Astrocyte (in vitro differentiated cells and primary cell): ENCODE measurements around the gene LRRN1. TPM values are rescaled to one million over a fixed set of nuclear protein-coding genes. Genes with fewer than 3 reads are reported as not detected.

Source experiments
- DNase-seq: peaks from one replicate; pipeline ENCODE4 v3.0.0-alpha.2; 2010; ENCODE audit warnings: low read depth
- FAIRE-seq: peaks from 2 replicates; lab custom pipeline; 2011; peaks lifted over from hg19 to GRCh38; lab: Jason Lieb, UNC
- H2AFZ ChIP-seq: 2 replicates; pipeline ENCODE4 v1.6.0; 2012; ENCODE audit warnings: low read depth, low read length, inconsistent platforms
- H3K27ac ChIP-seq: 2 replicates; pipeline ENCODE4 v1.5.1; 2011; ENCODE audit warnings: low read depth, low read length, inconsistent platforms
- H3K27me3 ChIP-seq: 2 replicates; pipeline ENCODE4 v1.6.0; 2011; ENCODE audit warnings: low read length, inconsistent platforms; ENCODE audit not compliant: insufficient read depth
- H3K36me3 ChIP-seq: 2 replicates; pipeline ENCODE4 v1.5.1; 2011; ENCODE audit warnings: low read length, inconsistent platforms; ENCODE audit not compliant: insufficient read depth
- H3K4me1 ChIP-seq: 2 replicates; pipeline ENCODE4 v1.5.1; 2011; ENCODE audit warnings: low read length, inconsistent platforms; ENCODE audit not compliant: insufficient read depth
- H3K4me2 ChIP-seq: 2 replicates; pipeline ENCODE4 v1.6.0; 2012; ENCODE audit warnings: low read length, inconsistent platforms
- H3K4me3 ChIP-seq: 2 replicates; pipeline ENCODE4 v1.5.1; 2011; ENCODE audit warnings: low read depth, mild to moderate bottlenecking, low read length, inconsistent platforms; ENCODE audit not compliant: insufficient read depth
- H3K79me2 ChIP-seq: 2 replicates; pipeline ENCODE4 v1.6.0; 2012; ENCODE audit warnings: mild to moderate bottlenecking, low read length, inconsistent platforms; ENCODE audit not compliant: insufficient read depth
- H3K9ac ChIP-seq: 2 replicates; pipeline ENCODE4 v1.6.0; 2012; ENCODE audit warnings: mild to moderate bottlenecking, low read length, inconsistent platforms
- H3K9me3 ChIP-seq: 2 replicates; pipeline ENCODE4 v1.5.1; 2012; ENCODE audit warnings: low read depth, mild to moderate bottlenecking, low read length, inconsistent platforms; ENCODE audit not compliant: insufficient read depth
- H4K20me1 ChIP-seq: 2 replicates; pipeline ENCODE4 v1.6.0; 2012; ENCODE audit warnings: low read length, inconsistent platforms; ENCODE audit not compliant: insufficient read depth
- H3K27ac Mint-ChIP-seq: one replicate; pipeline ENCODE4 v1.8.0; 2021; ENCODE audit warnings: mild to moderate bottlenecking, mixed read lengths; ENCODE audit not compliant: unreplicated experiment
- H3K27me3 Mint-ChIP-seq: one replicate; pipeline ENCODE4 v1.8.0; 2021; ENCODE audit warnings: low read depth, mixed read lengths; ENCODE audit not compliant: unreplicated experiment
- H3K36me3 Mint-ChIP-seq: one replicate; pipeline ENCODE4 v1.8.0; 2021; ENCODE audit warnings: low read depth, mixed read lengths; ENCODE audit not compliant: unreplicated experiment
- H3K4me1 Mint-ChIP-seq: one replicate; pipeline ENCODE4 v1.8.0; 2021; ENCODE audit warnings: low read depth, mixed read lengths; ENCODE audit not compliant: unreplicated experiment
- H3K4me3 Mint-ChIP-seq: one replicate; pipeline ENCODE4 v1.8.0; 2021; ENCODE audit warnings: mild to moderate bottlenecking, moderate library complexity, mixed read lengths; ENCODE audit not compliant: unreplicated experiment
- H3K9me3 Mint-ChIP-seq: one replicate; pipeline ENCODE4 v1.8.0; 2021; ENCODE audit warnings: mild to moderate bottlenecking, mixed read lengths; ENCODE audit not compliant: unreplicated experiment
- EZH2 ChIP-seq: IDR thresholded peaks from 2 replicates; pipeline ENCODE4 v1.6.1; 2012; ENCODE audit warnings: mild to moderate bottlenecking, low read length, inconsistent platforms; ENCODE audit not compliant: insufficient read depth
- total RNA-seq: library from RNA; stranded (reverse); gene quantifications from 2 replicates; pipeline ENCODE4 v1.2.1, GENCODE V29; 2021
- TF ChIP-seq, protein P1 (sequence below): IDR thresholded peaks from 2 replicates; pipeline ENCODE4 v1.5.1; 2011; ENCODE audit warnings: low read depth, mild to moderate bottlenecking, inconsistent platforms, low read length, moderate library complexity; ENCODE audit not compliant: insufficient read depth

Gene LRRN1
- total RNA-seq, 1 donor from 2014 or later = 35.6 TPM

DNA sequence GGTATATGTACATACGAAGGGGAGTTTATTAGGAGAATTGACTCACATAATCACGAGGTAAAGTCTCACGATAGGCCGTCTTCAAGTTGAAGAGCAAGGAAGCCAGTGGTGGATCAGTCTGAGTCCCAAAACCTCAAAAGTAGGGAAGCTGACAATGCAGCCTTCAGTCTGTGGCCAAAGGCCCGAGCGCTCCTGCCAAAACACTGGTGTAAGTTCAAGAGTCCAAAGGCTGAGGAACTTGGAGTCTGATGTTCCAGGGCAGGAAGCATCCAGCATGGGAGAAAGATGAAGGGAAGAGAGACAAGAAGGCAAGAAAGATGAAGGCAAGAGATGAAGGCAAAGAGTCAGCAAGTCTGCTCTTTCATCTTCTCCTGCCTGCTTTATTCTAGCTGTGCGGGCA lies 16.8 kb upstream of the LRRN1 start:
- Mint-ChIP-seq H3K4me1 (no peaks in the 10 kb centered on the region), H3K9me3 (peaks cover 4% of the 10 kb centered on the region), H3K27ac (no peak overlapping the region), H3K36me3 (no peaks in the 10 kb centered on the region), H3K4me3 (no peak overlapping the region), H3K27me3 (peaks cover 13% of the 10 kb centered on the region)
- Histone ChIP-seq H3K27ac (no peak overlapping the region), H3K9ac (no peak overlapping the region), H3K4me1 (no peaks in the 10 kb centered on the region), H3K79me2 (no peaks in the 10 kb centered on the region), H3K4me3 (no peak overlapping the region), H4K20me1 (no peaks in the 10 kb centered on the region), H3K9me3 (no peaks in the 10 kb centered on the region), H3K36me3 (no peaks in the 10 kb centered on the region), H3K27me3 (no peaks in the 10 kb centered on the region), H2AFZ (no peak overlapping the region), H3K4me2 (no peak overlapping the region)
- DNase-seq = no peak
- no peak for FAIRE-seq
- no peak for TF ChIP-seq EZH2
- TF ChIP-seq, protein P1, sequence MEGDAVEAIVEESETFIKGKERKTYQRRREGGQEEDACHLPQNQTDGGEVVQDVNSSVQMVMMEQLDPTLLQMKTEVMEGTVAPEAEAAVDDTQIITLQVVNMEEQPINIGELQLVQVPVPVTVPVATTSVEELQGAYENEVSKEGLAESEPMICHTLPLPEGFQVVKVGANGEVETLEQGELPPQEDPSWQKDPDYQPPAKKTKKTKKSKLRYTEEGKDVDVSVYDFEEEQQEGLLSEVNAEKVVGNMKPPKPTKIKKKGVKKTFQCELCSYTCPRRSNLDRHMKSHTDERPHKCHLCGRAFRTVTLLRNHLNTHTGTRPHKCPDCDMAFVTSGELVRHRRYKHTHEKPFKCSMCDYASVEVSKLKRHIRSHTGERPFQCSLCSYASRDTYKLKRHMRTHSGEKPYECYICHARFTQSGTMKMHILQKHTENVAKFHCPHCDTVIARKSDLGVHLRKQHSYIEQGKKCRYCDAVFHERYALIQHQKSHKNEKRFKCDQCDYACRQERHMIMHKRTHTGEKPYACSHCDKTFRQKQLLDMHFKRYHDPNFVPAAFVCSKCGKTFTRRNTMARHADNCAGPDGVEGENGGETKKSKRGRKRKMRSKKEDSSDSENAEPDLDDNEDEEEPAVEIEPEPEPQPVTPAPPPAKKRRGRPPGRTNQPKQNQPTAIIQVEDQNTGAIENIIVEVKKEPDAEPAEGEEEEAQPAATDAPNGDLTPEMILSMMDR = no peak

DNA sequence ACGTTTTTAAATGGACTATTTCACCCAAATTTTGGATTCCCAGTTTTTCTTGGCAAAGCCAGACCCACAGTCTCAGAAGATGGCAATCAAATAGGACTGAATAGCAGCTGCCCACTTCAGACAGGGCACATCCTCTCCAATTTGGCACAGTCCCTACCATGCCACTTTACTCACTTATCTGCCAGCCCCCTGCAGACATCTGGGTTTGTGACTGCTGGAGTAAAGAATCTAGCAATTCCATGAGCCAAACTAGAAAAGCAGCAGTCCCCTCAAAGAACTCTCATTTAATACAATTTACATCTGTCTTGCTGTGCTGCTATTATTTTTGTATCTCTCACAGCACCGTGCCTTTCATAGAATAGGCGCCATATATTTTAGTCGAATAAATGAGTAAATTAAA lies 16.0 kb upstream of the LRRN1 start:
- FAIRE-seq (no peak), DNase-seq (no peak)
- H3K27me3 Mint-ChIP-seq = peaks cover 13% of the 10 kb centered on the region
- H3K4me1 ChIP-seq = no peaks in the 10 kb centered on the region
- no peak overlapping the region for H3K9ac ChIP-seq
- no peaks in the 10 kb centered on the region for H4K20me1 ChIP-seq
- H3K27ac ChIP-seq = no peak overlapping the region
- H3K4me3 ChIP-seq = no peak overlapping the region
- H3K4me3 Mint-ChIP-seq = no peak overlapping the region
- peaks cover 4% of the 10 kb centered on the region for H3K9me3 Mint-ChIP-seq
- H2AFZ ChIP-seq = no peak overlapping the region
- H3K27ac Mint-ChIP-seq = no peak overlapping the region
- H3K36me3 Mint-ChIP-seq = no peaks in the 10 kb centered on the region
- no peak for TF ChIP-seq EZH2
- TF ChIP-seq, protein P1 = no peak
- H3K4me2 ChIP-seq = no peak overlapping the region
- no peaks in the 10 kb centered on the region for H3K27me3 ChIP-seq
- no peaks in the 10 kb centered on the region for H3K36me3 ChIP-seq
- H3K4me1 Mint-ChIP-seq = no peaks in the 10 kb centered on the region
- no peaks in the 10 kb centered on the region for H3K79me2 ChIP-seq
- no peaks in the 10 kb centered on the region for H3K9me3 ChIP-seq

DNA sequence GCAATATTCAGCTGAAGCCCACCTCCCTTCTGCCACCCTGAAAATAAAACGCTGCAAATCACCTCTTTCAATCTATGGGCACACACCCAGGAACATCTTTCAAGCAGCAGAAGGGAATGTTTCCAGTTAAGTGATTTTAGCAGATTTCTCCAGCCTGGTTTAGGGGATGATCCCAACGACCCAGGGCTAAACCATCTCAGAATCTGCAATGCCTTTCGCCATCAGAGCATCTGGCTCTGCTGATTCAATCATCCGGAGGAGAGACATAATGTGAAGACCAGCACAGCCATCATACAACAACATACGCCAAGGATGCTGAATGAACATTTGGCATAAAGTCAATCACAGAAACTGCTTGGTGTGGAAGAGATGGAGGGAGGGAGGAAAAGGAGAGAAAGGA lies 15.5 kb upstream of the LRRN1 start:
- Histone ChIP-seq H3K36me3 (no peaks in the 10 kb centered on the region), H3K27ac (no peak overlapping the region), H4K20me1 (no peaks in the 10 kb centered on the region), H3K27me3 (no peaks in the 10 kb centered on the region), H2AFZ (no peak overlapping the region), H3K79me2 (no peaks in the 10 kb centered on the region), H3K4me3 (no peak overlapping the region), H3K4me1 (no peaks in the 10 kb centered on the region), H3K4me2 (no peak overlapping the region), H3K9me3 (no peaks in the 10 kb centered on the region), H3K9ac (no peak overlapping the region)
- no peak overlapping the region for H3K27ac Mint-ChIP-seq
- peaks cover 6% of the 10 kb centered on the region for H3K9me3 Mint-ChIP-seq
- no peak for TF ChIP-seq EZH2
- TF ChIP-seq, protein P1 = no peak
- FAIRE-seq = no peak
- peaks cover 13% of the 10 kb centered on the region for H3K27me3 Mint-ChIP-seq
- DNase-seq = no peak
- no peak overlapping the region for H3K4me3 Mint-ChIP-seq
- no peaks in the 10 kb centered on the region for H3K36me3 Mint-ChIP-seq
- no peaks in the 10 kb centered on the region for H3K4me1 Mint-ChIP-seq
